Activated naive CD8-positive, alpha-beta T cell treated with anti-CD3 and anti-CD28 coated beads, Interleukin-2, amount 50 U/mL, for 24 hours (primary cell): ENCODE measurements around the gene KLHL12.

ENCODE experiments used
- ATAC-seq: fragments of 150-1000 bp; cut with Tn5 transposase; one replicate; pipeline ENCODE4 v1.10.0; 2021
- DNase-seq: peaks from one replicate; pipeline ENCODE4 v3.0.0; 2021
- H3K27ac Mint-ChIP-seq: one replicate; pipeline ENCODE4 v1.8.0; 2021; ENCODE audit warnings: mild to moderate bottlenecking, mixed read lengths
- H3K27me3 Mint-ChIP-seq: one replicate; pipeline ENCODE4 v1.8.0; 2021; ENCODE audit warnings: mixed read lengths
- H3K36me3 Mint-ChIP-seq: one replicate; pipeline ENCODE4 v1.8.0; 2021; ENCODE audit warnings: low read depth, mixed read lengths
- H3K4me1 Mint-ChIP-seq: one replicate; pipeline ENCODE4 v1.8.0; 2021; ENCODE audit warnings: mixed read lengths
- H3K4me3 Mint-ChIP-seq: one replicate; pipeline ENCODE4 v1.8.0; 2021; ENCODE audit warnings: mild to moderate bottlenecking, moderate library complexity, mixed read lengths
- H3K9me3 Mint-ChIP-seq: one replicate; pipeline ENCODE4 v1.8.0; 2021; ENCODE audit warnings: mixed read lengths

The KLHL12 gene

GRCh38 chr1:202880961-202881460, 46.0 kb downstream of the KLHL12 start:
- H3K4me1 Mint-ChIP-seq, result peaks cover 3% of the 10 kb centered on the region
- H3K9me3 Mint-ChIP-seq, result no peaks in the 10 kb centered on the region
- no peaks in the 10 kb centered on the region for H3K27me3 Mint-ChIP-seq
- ATAC-seq (no peak), DNase-seq (no peak)
- H3K36me3 Mint-ChIP-seq, result peaks cover 13% of the 10 kb centered on the region
- no peak overlapping the region for H3K27ac Mint-ChIP-seq
- no peak overlapping the region for H3K4me3 Mint-ChIP-seq

GRCh38 chr1:202880062-202880461, 47.0 kb downstream of the KLHL12 start:
- DNase-seq (no peak), ATAC-seq (no peak)
- H3K36me3 Mint-ChIP-seq, result peaks cover 13% of the 10 kb centered on the region
- no peaks in the 10 kb centered on the region for H3K27me3 Mint-ChIP-seq
- no peaks in the 10 kb centered on the region for H3K9me3 Mint-ChIP-seq
- H3K27ac Mint-ChIP-seq, result no peak overlapping the region
- no peak overlapping the region for H3K4me3 Mint-ChIP-seq
- peaks cover 3% of the 10 kb centered on the region for H3K4me1 Mint-ChIP-seq

GRCh38 chr1:202879128-202879527, 47.9 kb downstream of the KLHL12 start:
- no peak overlapping the region for H3K4me3 Mint-ChIP-seq
- H3K4me1 Mint-ChIP-seq, result peaks cover 3% of the 10 kb centered on the region
- H3K9me3 Mint-ChIP-seq, result no peaks in the 10 kb centered on the region
- ATAC-seq (no peak), DNase-seq (no peak)
- no peaks in the 10 kb centered on the region for H3K27me3 Mint-ChIP-seq
- peaks cover 13% of the 10 kb centered on the region for H3K36me3 Mint-ChIP-seq
- no peak overlapping the region for H3K27ac Mint-ChIP-seq

GRCh38 chr1:202873026-202873425, 54.0 kb downstream of the KLHL12 start:
- H3K4me1 Mint-ChIP-seq, result no peaks in the 10 kb centered on the region
- H3K36me3 Mint-ChIP-seq, result no peaks in the 10 kb centered on the region
- no peaks in the 10 kb centered on the region for H3K9me3 Mint-ChIP-seq
- no peak for ATAC-seq
- no peak for DNase-seq
- H3K27ac Mint-ChIP-seq, result no peak overlapping the region
- H3K27me3 Mint-ChIP-seq, result peaks cover 2% of the 10 kb centered on the region
- no peak overlapping the region for H3K4me3 Mint-ChIP-seq

- Mint-ChIP-seq H3K4me1 (no peaks in the 10 kb centered on the region), H3K9me3 (no peaks in the 10 kb centered on the region), H3K36me3 (no peaks in the 10 kb centered on the region), H3K4me3 (no peak overlapping the region), H3K27me3 (peaks cover 5% of the 10 kb centered on the region), H3K27ac (no peak overlapping the region)
- ATAC-seq (no peak), DNase-seq (no peak)
These were observed 55.7 kb downstream of the KLHL12 start for GRCh38 chr1:202871367-202871766.

GRCh38 chr1:202862679-202863560, 64.1 kb downstream of the KLHL12 start:
- H3K27ac Mint-ChIP-seq, result no peak overlapping the region
- DNase-seq, result no peak
- H3K27me3 Mint-ChIP-seq, result peaks cover 53% of the 10 kb centered on the region
- H3K4me3 Mint-ChIP-seq, result no peak overlapping the region
- H3K4me1 Mint-ChIP-seq, result peaks cover 5% of the 10 kb centered on the region
- no peaks in the 10 kb centered on the region for H3K9me3 Mint-ChIP-seq
- no peaks in the 10 kb centered on the region for H3K36me3 Mint-ChIP-seq
- no peak for ATAC-seq

GRCh38 chr1:202861420-202862132, 65.5 kb downstream of the KLHL12 start:
- DNase-seq, result peak; percentile 61
- peaks cover 52% of the 10 kb centered on the region for H3K27me3 Mint-ChIP-seq

GRCh38 chr1:202860744-202861419, 66.2 kb downstream of the KLHL12 start:
- DNase-seq (peak; percentile 43), ATAC-seq (peak; percentile 65)
- Mint-ChIP-seq H3K4me3 (peak overlapping the region; percentile 74), H3K27me3 (peaks cover 47% of the 10 kb centered on the region), H3K4me1 (peaks cover 5% of the 10 kb centered on the region), H3K9me3 (no peaks in the 10 kb centered on the region), H3K27ac (no peak overlapping the region), H3K36me3 (no peaks in the 10 kb centered on the region)

More at GRCh38 chr1:202861420-202862132, 65.5 kb downstream of the KLHL12 start:
- ATAC-seq, result peak; percentile 85
- H3K36me3 Mint-ChIP-seq, result no peaks in the 10 kb centered on the region
- H3K4me1 Mint-ChIP-seq, result peaks cover 5% of the 10 kb centered on the region
- H3K4me3 Mint-ChIP-seq, result peak overlapping the region; percentile 74
- no peak overlapping the region for H3K27ac Mint-ChIP-seq
- H3K9me3 Mint-ChIP-seq, result no peaks in the 10 kb centered on the region

GRCh38 chr1:202858789-202859414, 68.1 kb downstream of the KLHL12 start:
- Mint-ChIP-seq H3K36me3 (no peaks in the 10 kb centered on the region), H3K9me3 (no peaks in the 10 kb centered on the region), H3K27me3 (peaks cover 40% of the 10 kb centered on the region), H3K4me3 (no peak overlapping the region), H3K4me1 (peaks cover 5% of the 10 kb centered on the region), H3K27ac (no peak overlapping the region)
- ATAC-seq (no peak), DNase-seq (no peak)

- Mint-ChIP-seq H3K27me3 (peaks cover 37% of the 10 kb centered on the region), H3K9me3 (no peaks in the 10 kb centered on the region)
- no peak for DNase-seq
These were observed 68.7 kb downstream of the KLHL12 start for GRCh38 chr1:202858331-202858730.

GRCh38 chr1:202857136-202857610, 69.9 kb downstream of the KLHL12 start:
- H3K4me1 Mint-ChIP-seq, result peaks cover 5% of the 10 kb centered on the region
- peaks cover 26% of the 10 kb centered on the region for H3K27me3 Mint-ChIP-seq
- no peak overlapping the region for H3K4me3 Mint-ChIP-seq
- no peak overlapping the region for H3K27ac Mint-ChIP-seq
- no peaks in the 10 kb centered on the region for H3K9me3 Mint-ChIP-seq
- DNase-seq (no peak), ATAC-seq (no peak)
- no peaks in the 10 kb centered on the region for H3K36me3 Mint-ChIP-seq

More at GRCh38 chr1:202858331-202858730, 68.7 kb downstream of the KLHL12 start:
- no peaks in the 10 kb centered on the region for H3K36me3 Mint-ChIP-seq
- ATAC-seq, result no peak
- no peak overlapping the region for H3K4me3 Mint-ChIP-seq
- no peak overlapping the region for H3K27ac Mint-ChIP-seq
- peaks cover 5% of the 10 kb centered on the region for H3K4me1 Mint-ChIP-seq

GRCh38 chr1:202856014-202856413, 71.0 kb downstream of the KLHL12 start:
- no peak overlapping the region for H3K4me3 Mint-ChIP-seq
- H3K27ac Mint-ChIP-seq, result no peak overlapping the region
- H3K4me1 Mint-ChIP-seq, result no peaks in the 10 kb centered on the region
- ATAC-seq (no peak), DNase-seq (no peak)
- no peaks in the 10 kb centered on the region for H3K36me3 Mint-ChIP-seq
- peaks cover 16% of the 10 kb centered on the region for H3K27me3 Mint-ChIP-seq
- H3K9me3 Mint-ChIP-seq, result no peaks in the 10 kb centered on the region

GRCh38 chr1:202854787-202855186, 72.2 kb downstream of the KLHL12 start:
- ATAC-seq (no peak), DNase-seq (no peak)
- Mint-ChIP-seq H3K27ac (no peak overlapping the region), H3K36me3 (no peaks in the 10 kb centered on the region), H3K4me1 (no peaks in the 10 kb centered on the region), H3K27me3 (peaks cover 4% of the 10 kb centered on the region), H3K4me3 (no peak overlapping the region), H3K9me3 (no peaks in the 10 kb centered on the region)
